HepG2 (cell line): ENCODE results near the gene USP9X. TPM values are rescaled to one million over a fixed set of nuclear protein-coding genes. Genes with fewer than 3 reads are reported as not detected.

Experiments
- ASH2L ChIP-seq: fragments of 300-600, 200-600 bp; sonication (generic); IDR thresholded peaks from 2 replicates; pipeline ENCODE4 v1.7.0; 2017; ENCODE audit warnings: low read depth, mild to moderate bottlenecking, moderate library complexity, mixed read lengths, low read length; ENCODE audit not compliant: insufficient read length
- KDM4B ChIP-seq: sonication (generic); formaldehyde crosslinking; IDR thresholded peaks from 2 replicates; pipeline ENCODE4 v1.4.0; 2020; ENCODE audit warnings: missing genetic modification reagents
- POLR2G ChIP-seq: fragments of 200-400 bp; formaldehyde crosslinking; IDR thresholded peaks from 2 replicates; pipeline ENCODE4 v1.6.1; 2018; ENCODE audit warnings: mild to moderate bottlenecking, low read depth, low read length, moderate library complexity
- SMARCE1 ChIP-seq: fragments of 450-650 bp; IDR thresholded peaks from 2 replicates; pipeline ENCODE4 v1.6.1; 2017; ENCODE audit warnings: borderline replicate concordance
- SP5 ChIP-seq: IDR thresholded peaks from 2 replicates; pipeline ENCODE4 v1.6.1; 2016; ENCODE audit warnings: low read depth, borderline replicate concordance
- ZBTB42 ChIP-seq: sonication (generic); formaldehyde crosslinking; IDR thresholded peaks from 2 replicates; pipeline ENCODE4 v1.5.0; 2020; ENCODE audit warnings: mild to moderate bottlenecking, missing genetic modification reagents
- ZFX ChIP-seq: sonication (generic); formaldehyde crosslinking; IDR thresholded peaks from 2 replicates; pipeline ENCODE4 v1.4.0; 2020; ENCODE audit warnings: mild to moderate bottlenecking, low read depth, missing genetic modification reagents, moderate library complexity
- ZNF543 ChIP-seq: sonication (generic); formaldehyde crosslinking; IDR thresholded peaks from 2 replicates; pipeline ENCODE4 v1.4.0; 2020; ENCODE audit warnings: mild to moderate bottlenecking, missing genetic modification reagents
- ZNF605 ChIP-seq: sonication (generic); formaldehyde crosslinking; IDR thresholded peaks from 2 replicates; pipeline ENCODE4 v1.8.0; 2022; ENCODE audit warnings: mild to moderate bottlenecking, missing genetic modification reagents
- ZNF652 ChIP-seq: IDR thresholded peaks from 2 replicates; pipeline ENCODE4 v1.6.1; 2016; ENCODE audit warnings: low read depth, borderline replicate concordance
- polyA plus RNA-seq, 8 experiments: library from polyadenylated mRNA; depleted of rRNA in 3 of 8; stranded (reverse) in 7 of 8; unstranded in 1 of 8; fragments of >200 nt; fragmentation: Illumina TruSeq in 4 of 8; extraction: Trizol in 4 of 8; gene quantifications; 2 replicates each; pipeline versions ENCODE4 v1.2.1 to v1.2.3, GENCODE V29; 2011 to 2016; ENCODE audit warnings: low read depth in 4 of 8, missing spikeins in 1 of 8, mixed read lengths in 1 of 8; ENCODE audit not compliant: insufficient read depth in 1 of 8
- total RNA-seq, 5 experiments: library from RNA; depleted of rRNA; stranded (reverse); fragments of >200 nt; fragmentation: Illumina TruSeq; extraction: Trizol; gene quantifications; 2 replicates each; pipeline ENCODE4 v1.2.3, GENCODE V29; 2016; ENCODE audit warnings: low read depth in 1 of 5
- TF ChIP-seq, protein P1 (sequence below): sonication (generic); formaldehyde crosslinking; IDR thresholded peaks from 2 replicates; pipeline ENCODE4 v1.9.0; 2021; ENCODE audit warnings: mild to moderate bottlenecking, missing genetic modification reagents
- TF ChIP-seq, protein P2 (sequence below): sonication (generic); formaldehyde crosslinking; IDR thresholded peaks from 2 replicates; pipeline ENCODE4 v1.5.1; 2020; ENCODE audit warnings: mild to moderate bottlenecking, missing genetic modification reagents, moderate library complexity
- TF ChIP-seq, protein P3 (sequence below): sonication (generic); formaldehyde crosslinking; IDR thresholded peaks from 2 replicates; pipeline ENCODE4 v1.4.0; 2020; ENCODE audit warnings: missing genetic modification reagents
- TF ChIP-seq, protein P4 (sequence below): sonication (generic); formaldehyde crosslinking; IDR thresholded peaks from 2 replicates; pipeline ENCODE4 v1.5.1; 2020; ENCODE audit warnings: missing genetic modification reagents, mild to moderate bottlenecking, borderline replicate concordance

The USP9X gene
- total and polyA plus RNA-seq, 2 of the 13 experiments (the other 11 are each of a cell fraction or from before 2014, with no cell fraction given) = 22.2 to 40.5 TPM

DNA sequence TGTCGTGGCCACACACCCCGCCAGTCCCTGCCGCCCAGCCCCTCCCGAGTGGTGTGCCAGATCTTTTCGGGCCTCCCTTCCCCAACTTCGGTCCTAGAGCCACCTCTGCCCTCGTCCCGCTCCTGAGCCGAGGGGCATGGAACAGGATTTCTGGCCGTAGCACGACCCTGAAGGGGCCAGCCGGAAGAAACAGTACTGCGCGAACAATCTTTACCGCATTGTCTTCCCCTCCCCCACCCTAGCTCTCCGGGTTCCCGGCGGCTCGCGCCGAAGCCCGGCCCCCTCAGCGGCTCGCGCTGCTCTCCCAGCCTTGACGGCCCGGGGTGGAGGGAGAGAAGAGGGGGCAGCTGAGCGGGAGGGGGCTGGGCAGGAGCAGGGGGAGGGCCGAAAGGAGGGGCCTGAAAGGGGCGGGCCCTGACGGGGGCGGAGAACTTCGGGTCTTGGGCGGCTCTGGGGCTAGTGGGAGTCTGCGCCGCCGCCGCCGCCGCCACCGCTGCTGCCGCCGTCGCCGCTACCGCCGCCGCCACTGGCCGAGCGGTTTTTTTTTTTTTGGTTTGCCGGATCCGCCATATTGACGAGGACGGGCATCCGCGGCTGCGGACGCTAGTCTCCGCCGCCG lies at the start of gene USP9X (continued):
- TF ChIP-seq, protein P1, sequence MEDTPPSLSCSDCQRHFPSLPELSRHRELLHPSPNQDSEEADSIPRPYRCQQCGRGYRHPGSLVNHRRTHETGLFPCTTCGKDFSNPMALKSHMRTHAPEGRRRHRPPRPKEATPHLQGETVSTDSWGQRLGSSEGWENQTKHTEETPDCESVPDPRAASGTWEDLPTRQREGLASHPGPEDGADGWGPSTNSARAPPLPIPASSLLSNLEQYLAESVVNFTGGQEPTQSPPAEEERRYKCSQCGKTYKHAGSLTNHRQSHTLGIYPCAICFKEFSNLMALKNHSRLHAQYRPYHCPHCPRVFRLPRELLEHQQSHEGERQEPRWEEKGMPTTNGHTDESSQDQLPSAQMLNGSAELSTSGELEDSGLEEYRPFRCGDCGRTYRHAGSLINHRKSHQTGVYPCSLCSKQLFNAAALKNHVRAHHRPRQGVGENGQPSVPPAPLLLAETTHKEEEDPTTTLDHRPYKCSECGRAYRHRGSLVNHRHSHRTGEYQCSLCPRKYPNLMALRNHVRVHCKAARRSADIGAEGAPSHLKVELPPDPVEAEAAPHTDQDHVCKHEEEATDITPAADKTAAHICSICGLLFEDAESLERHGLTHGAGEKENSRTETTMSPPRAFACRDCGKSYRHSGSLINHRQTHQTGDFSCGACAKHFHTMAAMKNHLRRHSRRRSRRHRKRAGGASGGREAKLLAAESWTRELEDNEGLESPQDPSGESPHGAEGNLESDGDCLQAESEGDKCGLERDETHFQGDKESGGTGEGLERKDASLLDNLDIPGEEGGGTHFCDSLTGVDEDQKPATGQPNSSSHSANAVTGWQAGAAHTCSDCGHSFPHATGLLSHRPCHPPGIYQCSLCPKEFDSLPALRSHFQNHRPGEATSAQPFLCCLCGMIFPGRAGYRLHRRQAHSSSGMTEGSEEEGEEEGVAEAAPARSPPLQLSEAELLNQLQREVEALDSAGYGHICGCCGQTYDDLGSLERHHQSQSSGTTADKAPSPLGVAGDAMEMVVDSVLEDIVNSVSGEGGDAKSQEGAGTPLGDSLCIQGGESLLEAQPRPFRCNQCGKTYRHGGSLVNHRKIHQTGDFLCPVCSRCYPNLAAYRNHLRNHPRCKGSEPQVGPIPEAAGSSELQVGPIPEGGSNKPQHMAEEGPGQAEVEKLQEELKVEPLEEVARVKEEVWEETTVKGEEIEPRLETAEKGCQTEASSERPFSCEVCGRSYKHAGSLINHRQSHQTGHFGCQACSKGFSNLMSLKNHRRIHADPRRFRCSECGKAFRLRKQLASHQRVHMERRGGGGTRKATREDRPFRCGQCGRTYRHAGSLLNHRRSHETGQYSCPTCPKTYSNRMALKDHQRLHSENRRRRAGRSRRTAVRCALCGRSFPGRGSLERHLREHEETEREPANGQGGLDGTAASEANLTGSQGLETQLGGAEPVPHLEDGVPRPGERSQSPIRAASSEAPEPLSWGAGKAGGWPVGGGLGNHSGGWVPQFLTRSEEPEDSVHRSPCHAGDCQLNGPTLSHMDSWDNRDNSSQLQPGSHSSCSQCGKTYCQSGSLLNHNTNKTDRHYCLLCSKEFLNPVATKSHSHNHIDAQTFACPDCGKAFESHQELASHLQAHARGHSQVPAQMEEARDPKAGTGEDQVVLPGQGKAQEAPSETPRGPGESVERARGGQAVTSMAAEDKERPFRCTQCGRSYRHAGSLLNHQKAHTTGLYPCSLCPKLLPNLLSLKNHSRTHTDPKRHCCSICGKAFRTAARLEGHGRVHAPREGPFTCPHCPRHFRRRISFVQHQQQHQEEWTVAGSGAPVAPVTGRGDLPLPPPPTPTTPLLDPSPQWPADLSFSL (CRISPR knock-in tag) = no peak
- peak; percentile 98 for TF ChIP-seq ZNF652
- TF ChIP-seq KDM4B (CRISPR knock-in tag) = 0 out of 2 replicates have a peak, but pooled peaks have one; percentile 12
- TF ChIP-seq ZNF543 = 0 out of 2 replicates have a peak, but pooled peaks have one; percentile 15
- peak; percentile 69 for TF ChIP-seq ASH2L
- peak; percentile 49 for TF ChIP-seq POLR2G
- TF ChIP-seq, protein P2, sequence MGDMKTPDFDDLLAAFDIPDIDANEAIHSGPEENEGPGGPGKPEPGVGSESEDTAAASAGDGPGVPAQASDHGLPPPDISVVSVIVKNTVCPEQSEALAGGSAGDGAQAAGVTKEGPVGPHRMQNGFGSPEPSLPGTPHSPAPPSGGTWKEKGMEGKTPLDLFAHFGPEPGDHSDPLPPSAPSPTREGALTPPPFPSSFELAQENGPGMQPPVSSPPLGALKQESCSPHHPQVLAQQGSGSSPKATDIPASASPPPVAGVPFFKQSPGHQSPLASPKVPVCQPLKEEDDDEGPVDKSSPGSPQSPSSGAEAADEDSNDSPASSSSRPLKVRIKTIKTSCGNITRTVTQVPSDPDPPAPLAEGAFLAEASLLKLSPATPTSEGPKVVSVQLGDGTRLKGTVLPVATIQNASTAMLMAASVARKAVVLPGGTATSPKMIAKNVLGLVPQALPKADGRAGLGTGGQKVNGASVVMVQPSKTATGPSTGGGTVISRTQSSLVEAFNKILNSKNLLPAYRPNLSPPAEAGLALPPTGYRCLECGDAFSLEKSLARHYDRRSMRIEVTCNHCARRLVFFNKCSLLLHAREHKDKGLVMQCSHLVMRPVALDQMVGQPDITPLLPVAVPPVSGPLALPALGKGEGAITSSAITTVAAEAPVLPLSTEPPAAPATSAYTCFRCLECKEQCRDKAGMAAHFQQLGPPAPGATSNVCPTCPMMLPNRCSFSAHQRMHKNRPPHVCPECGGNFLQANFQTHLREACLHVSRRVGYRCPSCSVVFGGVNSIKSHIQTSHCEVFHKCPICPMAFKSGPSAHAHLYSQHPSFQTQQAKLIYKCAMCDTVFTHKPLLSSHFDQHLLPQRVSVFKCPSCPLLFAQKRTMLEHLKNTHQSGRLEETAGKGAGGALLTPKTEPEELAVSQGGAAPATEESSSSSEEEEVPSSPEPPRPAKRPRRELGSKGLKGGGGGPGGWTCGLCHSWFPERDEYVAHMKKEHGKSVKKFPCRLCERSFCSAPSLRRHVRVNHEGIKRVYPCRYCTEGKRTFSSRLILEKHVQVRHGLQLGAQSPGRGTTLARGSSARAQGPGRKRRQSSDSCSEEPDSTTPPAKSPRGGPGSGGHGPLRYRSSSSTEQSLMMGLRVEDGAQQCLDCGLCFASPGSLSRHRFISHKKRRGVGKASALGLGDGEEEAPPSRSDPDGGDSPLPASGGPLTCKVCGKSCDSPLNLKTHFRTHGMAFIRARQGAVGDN = peak; percentile 61
- TF ChIP-seq ZBTB42 (CRISPR knock-in tag) = peak; percentile 38; the same call in 1 of the 2 replicates
- TF ChIP-seq ZNF605 = 0 out of 2 replicates have a peak, but pooled peaks have one; percentile 7
- TF ChIP-seq SP5 (CRISPR knock-in tag) = peak; percentile 10; the same call in 1 of the 2 replicates
- TF ChIP-seq SMARCE1 = no peak
- TF ChIP-seq, protein P3, sequence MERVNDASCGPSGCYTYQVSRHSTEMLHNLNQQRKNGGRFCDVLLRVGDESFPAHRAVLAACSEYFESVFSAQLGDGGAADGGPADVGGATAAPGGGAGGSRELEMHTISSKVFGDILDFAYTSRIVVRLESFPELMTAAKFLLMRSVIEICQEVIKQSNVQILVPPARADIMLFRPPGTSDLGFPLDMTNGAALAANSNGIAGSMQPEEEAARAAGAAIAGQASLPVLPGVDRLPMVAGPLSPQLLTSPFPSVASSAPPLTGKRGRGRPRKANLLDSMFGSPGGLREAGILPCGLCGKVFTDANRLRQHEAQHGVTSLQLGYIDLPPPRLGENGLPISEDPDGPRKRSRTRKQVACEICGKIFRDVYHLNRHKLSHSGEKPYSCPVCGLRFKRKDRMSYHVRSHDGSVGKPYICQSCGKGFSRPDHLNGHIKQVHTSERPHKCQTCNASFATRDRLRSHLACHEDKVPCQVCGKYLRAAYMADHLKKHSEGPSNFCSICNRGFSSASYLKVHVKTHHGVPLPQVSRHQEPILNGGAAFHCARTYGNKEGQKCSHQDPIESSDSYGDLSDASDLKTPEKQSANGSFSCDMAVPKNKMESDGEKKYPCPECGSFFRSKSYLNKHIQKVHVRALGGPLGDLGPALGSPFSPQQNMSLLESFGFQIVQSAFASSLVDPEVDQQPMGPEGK (CRISPR knock-in tag) = peak; percentile 57
- TF ChIP-seq ZFX = peak; percentile 15; the same call in 1 of the 2 replicates
- TF ChIP-seq, protein P4, sequence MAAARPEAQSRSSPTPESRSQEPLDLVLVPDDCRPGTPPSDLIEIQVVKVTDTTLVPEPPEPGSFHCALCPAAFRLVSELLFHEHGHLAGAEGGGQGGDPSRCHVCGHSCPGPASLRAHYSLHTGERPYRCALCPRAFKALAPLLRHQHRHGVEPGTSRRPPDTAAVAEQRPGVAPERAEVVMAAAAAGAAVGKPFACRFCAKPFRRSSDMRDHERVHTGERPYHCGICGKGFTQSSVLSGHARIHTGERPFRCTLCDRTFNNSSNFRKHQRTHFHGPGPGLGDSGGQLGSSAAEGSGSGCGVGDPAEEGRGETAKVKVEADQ (CRISPR knock-in tag) = 0 out of 2 replicates have a peak, but pooled peaks have one; percentile 6
